SK-N-MC (cell line): Measurements from ENCODE around the gene HLA-G.

Source experiments
- DNase-seq: peaks from one replicate; pipeline ENCODE4 v3.0.0-alpha.2; 2011; ENCODE audit warnings: low read depth, low spot score
- H3K27ac ChIP-seq: fragments of 200-600 bp; sonication (generic); 2 replicates; pipeline ENCODE4 v1.5.1; 2016; ENCODE audit warnings: mixed run types
- H3K36me3 ChIP-seq: fragments of 200-600 bp; sonication (generic); 2 replicates; pipeline ENCODE4 v1.6.1; 2017; ENCODE audit warnings: antibody characterized with exemption, low read length, mixed read lengths; ENCODE audit not compliant: insufficient read depth
- H3K4me3 ChIP-seq: fragments of 200-600 bp; sonication (generic); 2 replicates; pipeline ENCODE4 v1.5.1; 2016
- H3K9ac ChIP-seq: fragments of 200-600 bp; sonication (generic); 2 replicates; pipeline ENCODE4 v1.8.0; 2017; ENCODE audit warnings: mixed run types, mixed read lengths; ENCODE audit not compliant: insufficient read length
- H3K9me3 ChIP-seq: fragments of 200-600 bp; sonication (generic); 2 replicates; pipeline ENCODE4 v1.6.1; 2017; ENCODE audit warnings: low read depth, mild to moderate bottlenecking, antibody characterized with exemption, low read length, moderate library complexity, mixed read lengths
- EZH2 ChIP-seq: fragments of 200-600 bp; sonication (generic); IDR thresholded peaks from one replicate; pipeline ENCODE4 v1.6.1; 2017; ENCODE audit warnings: antibody characterized with exemption
- FOXP2 ChIP-seq: optimal IDR thresholded peaks from 2 replicates; pipeline ENCODE3; 2011; ENCODE audit warnings: mild to moderate bottlenecking, moderate library complexity; ENCODE audit not compliant: insufficient read depth; ENCODE audit errors: extremely low read length, control extremely low read depth
- POLR2AphosphoS5 ChIP-seq: IDR thresholded peaks from 2 replicates; pipeline ENCODE4 v1.6.1; 2012; ENCODE audit warnings: mild to moderate bottlenecking, low read depth, low read length, borderline replicate concordance

HLA-G gene

GRCh38 chr6:29793796-29794195, 33.8 kb upstream of the HLA-G start:
- H3K4me3 ChIP-seq, result no peak overlapping the region
- no peak overlapping the region for H3K9ac ChIP-seq
- no peak for TF ChIP-seq POLR2AphosphoS5
- no peak for TF ChIP-seq FOXP2
- no peak for TF ChIP-seq EZH2
- H3K27ac ChIP-seq, result no peak overlapping the region
- DNase-seq, result no peak
- H3K9me3 ChIP-seq, result no peaks in the 10 kb centered on the region
- no peaks in the 10 kb centered on the region for H3K36me3 ChIP-seq

GRCh38 chr6:29796026-29796425, 31.6 kb upstream of the HLA-G start:
- Histone ChIP-seq H3K9ac (no peak overlapping the region), H3K9me3 (no peaks in the 10 kb centered on the region), H3K36me3 (no peaks in the 10 kb centered on the region), H3K4me3 (no peak overlapping the region), H3K27ac (no peak overlapping the region)
- no peak for TF ChIP-seq FOXP2
- no peak for TF ChIP-seq EZH2
- DNase-seq, result no peak

GRCh38 chr6:29797135-29797534, 30.5 kb upstream of the HLA-G start:
- Histone ChIP-seq H3K27ac (peak overlapping the region; percentile 63; the same call in 1 of the 2 replicates), H3K4me3 (no peak overlapping the region), H3K9ac (no peak overlapping the region), H3K9me3 (no peaks in the 10 kb centered on the region), H3K36me3 (no peaks in the 10 kb centered on the region)
- peak; percentile 34 for DNase-seq
- TF ChIP-seq EZH2 (no peak), FOXP2 (no peak), POLR2AphosphoS5 (no peak)

GRCh38 chr6:29797966-29798365, 29.7 kb upstream of the HLA-G start:
- no peak overlapping the region for H3K4me3 ChIP-seq
- no peak overlapping the region for H3K27ac ChIP-seq

GRCh38 chr6:29800254-29800653, 27.4 kb upstream of the HLA-G start:
- no peak for TF ChIP-seq EZH2
- no peak for TF ChIP-seq POLR2AphosphoS5
- TF ChIP-seq FOXP2, result no peak
- Histone ChIP-seq H3K9ac (no peak overlapping the region), H3K4me3 (no peak overlapping the region), H3K9me3 (no peaks in the 10 kb centered on the region), H3K27ac (no peak overlapping the region), H3K36me3 (no peaks in the 10 kb centered on the region)
- no peak for DNase-seq

More at GRCh38 chr6:29797966-29798365, 29.7 kb upstream of the HLA-G start:
- Histone ChIP-seq H3K9ac (no peak overlapping the region), H3K36me3 (no peaks in the 10 kb centered on the region), H3K9me3 (no peaks in the 10 kb centered on the region)
- DNase-seq, result no peak
- no peak for TF ChIP-seq POLR2AphosphoS5
- no peak for TF ChIP-seq EZH2
- TF ChIP-seq FOXP2, result no peak

- Histone ChIP-seq H3K4me3 (no peak overlapping the region), H3K9ac (no peak overlapping the region), H3K27ac (no peak overlapping the region), H3K9me3 (no peaks in the 10 kb centered on the region), H3K36me3 (no peaks in the 10 kb centered on the region)
- DNase-seq, result no peak
- TF ChIP-seq FOXP2, result no peak
- TF ChIP-seq POLR2AphosphoS5, result no peak
- TF ChIP-seq EZH2, result no peak
These were observed 21.2 kb upstream of the HLA-G start for GRCh38 chr6:29806387-29806786.

- no peak overlapping the region for H3K27ac ChIP-seq
- no peak for DNase-seq
- no peak overlapping the region for H3K9ac ChIP-seq
- H3K36me3 ChIP-seq, result no peaks in the 10 kb centered on the region
- no peaks in the 10 kb centered on the region for H3K9me3 ChIP-seq
- TF ChIP-seq POLR2AphosphoS5, result no peak
- TF ChIP-seq EZH2, result no peak
- TF ChIP-seq FOXP2, result no peak
- H3K4me3 ChIP-seq, result no peak overlapping the region
These were observed 18.4 kb upstream of the HLA-G start for GRCh38 chr6:29809249-29809648.

- Histone ChIP-seq H3K9ac (no peak overlapping the region), H3K36me3 (no peaks in the 10 kb centered on the region), H3K9me3 (no peaks in the 10 kb centered on the region), H3K27ac (no peak overlapping the region), H3K4me3 (no peak overlapping the region)
- no peak for TF ChIP-seq EZH2
- no peak for TF ChIP-seq FOXP2
- TF ChIP-seq POLR2AphosphoS5, result no peak
- DNase-seq, result no peak
These were observed 17.3 kb upstream of the HLA-G start for GRCh38 chr6:29810371-29810770.

GRCh38 chr6:29811377-29811776, 16.2 kb upstream of the HLA-G start:
- no peak overlapping the region for H3K27ac ChIP-seq
- no peak overlapping the region for H3K4me3 ChIP-seq
- H3K36me3 ChIP-seq, result no peaks in the 10 kb centered on the region
- no peak for DNase-seq
- TF ChIP-seq FOXP2, result no peak
- no peak for TF ChIP-seq EZH2
- TF ChIP-seq POLR2AphosphoS5, result no peak
- no peak overlapping the region for H3K9ac ChIP-seq
- H3K9me3 ChIP-seq, result no peaks in the 10 kb centered on the region
